GM19455 (cell line): ENCODE measurements around the gene PNPO.

Experiments used
- ATAC-seq: cut with Tn5 transposase; IDR thresholded peaks from one replicate; pipeline ENCODE4 v1.9.1; 2021; ENCODE audit not compliant: unreplicated experiment

PNPO gene

DNA sequence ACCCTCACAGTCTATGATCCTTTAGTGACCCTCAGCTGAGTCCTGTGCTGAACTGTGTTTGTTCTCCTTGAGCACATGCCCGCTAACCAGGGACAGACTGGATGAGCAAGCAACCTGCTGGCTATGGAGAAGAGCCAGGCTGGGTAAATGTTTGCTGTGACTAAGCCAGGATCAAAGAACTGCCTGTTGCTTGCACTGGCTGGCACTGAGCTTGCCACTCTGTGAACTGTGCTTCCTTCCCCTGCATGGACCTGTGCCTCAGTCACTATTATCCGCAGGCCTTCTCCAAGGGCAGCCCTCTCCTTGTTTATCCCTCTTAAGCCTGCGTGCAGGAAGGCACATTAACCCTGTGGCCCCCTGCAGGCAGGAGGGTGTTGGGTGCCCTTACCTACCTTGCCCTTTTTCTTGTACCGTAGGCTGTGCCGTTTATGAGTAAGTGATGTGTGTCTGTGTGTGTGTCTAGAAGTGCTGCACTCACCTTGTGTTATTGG lies 7.4 kb downstream of the PNPO start:
- no peak for ATAC-seq

DNA sequence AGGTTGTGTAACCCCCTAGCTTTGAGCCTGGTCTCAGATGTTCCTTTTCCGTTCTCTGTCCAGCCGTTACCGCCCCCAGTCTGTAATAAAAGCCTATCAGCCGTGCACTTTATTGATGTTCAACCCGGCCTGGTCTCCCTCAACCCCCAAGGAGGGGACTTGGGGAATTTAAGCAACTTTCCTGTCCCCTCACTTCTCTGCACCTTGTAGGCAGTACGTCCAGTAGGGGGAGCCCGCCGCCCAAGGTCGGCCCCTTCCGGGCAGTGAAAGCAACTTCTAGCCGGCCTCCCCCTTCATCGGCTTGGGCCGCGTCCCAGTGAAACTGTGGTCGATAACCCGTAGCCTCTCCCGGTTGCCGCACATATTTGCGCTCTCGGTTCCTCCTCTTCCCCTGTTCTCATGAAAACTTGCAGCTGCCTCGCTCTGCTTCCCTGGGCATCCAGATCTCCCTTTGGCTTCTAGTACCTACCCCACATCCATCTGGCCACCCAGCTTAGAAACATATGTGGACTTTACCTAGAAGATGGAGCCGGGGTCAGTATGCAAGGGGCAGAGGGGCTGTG lies 7.9 kb downstream of the PNPO start:
- peak; percentile 65 for ATAC-seq

DNA sequence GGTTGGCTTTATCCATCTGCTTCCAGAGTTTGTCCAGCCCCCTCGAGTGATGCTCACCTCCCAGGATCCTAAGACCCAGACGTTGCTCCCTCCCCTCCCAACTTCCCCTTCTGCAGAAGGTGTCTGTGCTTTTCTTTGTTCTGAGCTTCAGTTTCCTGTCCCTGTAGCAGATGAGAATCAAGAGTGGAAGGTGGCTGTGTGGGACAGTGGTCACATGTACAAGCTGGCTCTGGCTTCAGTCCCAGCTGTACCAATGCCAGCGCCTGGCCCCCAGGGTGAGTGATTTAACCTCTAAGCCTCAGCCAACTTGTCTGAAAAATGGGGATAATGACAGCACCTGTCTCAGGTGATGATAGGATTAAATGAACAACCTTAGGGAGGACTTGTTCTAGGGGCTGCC lies 8.6 kb downstream of the PNPO start:
- ATAC-seq: no peak

DNA sequence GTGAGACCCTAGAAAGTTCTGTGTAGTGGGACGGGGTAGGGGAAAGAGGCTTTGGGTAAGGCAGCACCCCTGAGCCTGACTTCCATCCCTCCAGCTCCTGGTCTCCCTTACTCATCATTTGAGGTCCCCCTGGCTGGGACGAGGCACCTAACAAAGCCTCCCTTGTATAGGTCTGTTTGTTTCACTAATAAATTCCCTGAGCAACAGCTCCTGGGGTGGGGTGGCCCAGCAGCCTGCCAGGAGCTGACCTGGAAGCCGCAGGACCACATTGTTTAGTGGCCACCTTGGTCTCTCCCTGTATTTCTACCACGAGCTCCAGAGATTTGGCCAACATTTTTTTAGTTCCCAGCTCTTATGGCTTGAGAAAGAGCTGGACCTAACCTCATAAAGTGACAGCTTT lies 9.1 kb downstream of the PNPO start:
- ATAC-seq: no peak

DNA sequence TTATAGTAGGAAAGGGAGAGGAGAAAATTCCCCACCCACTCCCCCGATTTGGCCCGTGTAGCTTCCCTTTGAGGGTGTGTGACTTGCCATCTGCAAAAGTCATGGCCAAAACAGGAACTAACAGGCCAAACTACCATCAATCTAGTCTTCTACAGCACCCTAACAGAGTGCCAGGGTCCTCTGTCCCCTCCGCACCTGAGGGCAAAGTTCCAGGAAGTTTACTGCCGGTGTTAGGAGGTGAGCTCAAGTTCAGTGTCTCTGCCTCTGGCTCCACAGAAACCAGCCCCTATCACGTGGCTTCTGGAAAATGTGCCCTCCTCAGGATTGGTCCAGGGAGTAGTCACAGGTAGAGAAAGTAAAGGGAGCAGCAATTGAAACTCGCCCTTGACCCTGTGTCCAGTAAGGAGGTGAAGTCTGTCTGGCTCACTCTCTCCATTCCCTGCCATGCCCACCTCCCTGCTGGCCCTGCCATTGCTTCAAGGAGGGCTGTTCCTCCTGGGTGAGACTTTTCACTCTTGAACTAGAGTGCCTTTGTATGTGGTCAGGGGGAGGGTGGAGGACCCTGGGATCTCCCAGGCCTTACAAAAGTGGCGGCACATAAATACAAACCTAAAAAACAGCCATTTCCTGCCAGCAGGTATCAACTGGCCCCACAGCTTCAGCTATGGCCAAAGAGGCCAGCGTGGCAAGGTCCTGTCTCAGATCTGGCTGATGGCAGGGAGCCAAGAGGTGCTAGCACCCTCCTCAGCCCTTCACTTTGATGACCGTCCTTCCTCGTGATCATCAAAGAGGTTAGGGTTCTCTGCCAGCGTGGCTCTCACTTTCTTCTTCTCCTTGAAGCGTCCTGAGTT lies 11.0 kb downstream of the PNPO start:
- no peak for ATAC-seq

DNA sequence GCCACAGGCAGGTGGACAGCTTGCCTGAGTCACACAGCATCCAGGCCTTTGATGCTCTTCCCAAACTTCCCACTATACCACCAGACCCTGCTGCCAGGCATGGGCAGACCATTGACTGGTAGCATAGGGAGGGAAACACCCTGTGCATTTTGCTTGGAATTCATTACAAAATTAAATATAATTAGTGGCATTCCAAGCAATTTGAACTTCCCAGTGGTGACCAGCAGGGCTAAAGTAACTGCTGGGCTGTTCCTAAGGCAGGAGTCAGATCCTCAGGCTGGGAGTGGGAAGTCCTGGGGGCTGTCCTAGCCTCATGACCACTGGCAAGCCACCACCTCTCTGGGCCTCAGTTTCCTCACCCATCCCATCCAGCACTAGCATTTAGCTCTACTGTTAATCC lies 12.5 kb downstream of the PNPO start:
- no peak for ATAC-seq

DNA sequence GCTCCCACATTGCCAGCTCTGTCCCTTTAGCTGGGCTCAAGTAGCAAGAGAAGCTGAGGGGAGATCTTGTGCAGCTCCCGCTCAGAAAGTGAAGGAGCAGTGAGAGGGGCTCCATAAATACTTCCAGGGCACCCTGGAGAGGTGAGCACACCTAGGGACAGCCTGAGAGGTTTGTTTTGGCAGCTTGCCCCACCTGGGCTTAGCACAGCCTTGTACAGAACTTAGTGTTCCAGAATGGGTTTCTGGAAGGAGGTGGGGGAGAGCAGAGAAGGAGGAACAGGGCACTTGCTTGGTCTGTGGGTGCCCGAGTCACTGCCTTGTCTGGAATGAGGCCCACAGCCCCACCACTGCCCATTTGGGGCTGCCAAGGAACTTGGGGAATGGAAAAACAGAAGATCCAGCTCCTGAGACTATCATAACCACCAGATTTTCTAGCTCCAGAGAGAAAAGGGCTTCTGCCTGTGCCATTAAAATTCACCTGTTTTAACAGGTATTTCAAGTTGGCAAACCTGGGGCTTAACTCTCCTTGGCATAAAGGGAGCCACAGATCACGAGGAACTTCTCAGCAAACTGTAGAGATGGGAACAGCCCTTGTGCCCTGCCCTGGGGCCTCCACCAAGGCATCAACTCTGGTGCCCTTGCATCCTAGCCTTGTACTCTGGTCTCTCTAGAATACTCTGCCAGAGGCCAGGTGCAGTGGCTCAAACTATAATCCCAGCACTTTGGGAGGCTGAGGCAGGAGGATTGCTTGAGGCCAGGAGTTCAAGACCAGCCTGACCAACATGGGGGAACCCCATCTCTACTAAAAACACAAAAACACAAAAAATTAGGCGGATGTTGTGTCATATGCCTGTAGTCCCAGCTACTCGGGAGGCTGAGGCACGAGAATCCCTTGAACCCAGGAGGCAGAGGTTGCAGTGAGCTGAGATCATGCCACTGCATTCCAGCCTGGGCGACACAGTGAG lies 14.4 kb downstream of the PNPO start:
- ATAC-seq: no peak

DNA sequence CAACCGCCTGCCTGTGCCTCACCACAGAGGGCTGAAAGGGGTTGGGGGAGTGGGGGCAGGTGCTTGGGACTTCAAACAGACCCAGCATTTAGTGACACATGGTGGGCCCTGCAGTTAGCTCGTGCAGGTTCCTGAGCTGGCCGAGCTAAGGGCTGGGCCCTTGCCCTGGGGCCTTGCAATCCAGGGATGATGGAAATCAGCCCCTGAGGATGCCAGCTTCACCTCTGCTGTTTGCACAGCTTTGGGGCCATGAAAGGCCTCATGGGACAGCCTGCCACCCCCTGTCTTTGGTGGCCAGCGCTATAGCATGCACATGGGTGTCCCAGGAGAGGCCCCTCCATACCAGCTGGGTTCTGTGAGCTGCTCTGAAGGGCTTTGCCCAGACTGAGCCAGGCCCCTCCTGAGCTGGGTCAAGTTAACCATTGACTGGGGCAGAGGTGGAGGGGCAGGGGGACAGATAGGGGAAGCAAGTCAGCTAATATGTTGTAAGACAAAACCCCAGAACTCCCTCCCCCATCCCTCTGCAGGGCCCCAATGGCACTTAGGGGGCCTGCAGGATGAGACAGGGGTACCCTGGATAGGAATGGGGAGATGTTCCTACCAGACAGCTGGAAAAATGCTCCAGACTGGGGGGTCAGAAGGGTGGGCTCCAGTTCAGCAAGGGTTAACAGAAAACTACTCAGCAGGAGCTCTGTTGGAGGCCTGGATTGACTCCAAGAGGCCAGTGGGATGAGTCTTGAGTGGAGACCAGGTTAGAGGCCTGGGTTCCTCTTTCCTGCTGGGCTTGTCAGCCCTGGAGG lies 15.6 kb downstream of the PNPO start:
- no peak for ATAC-seq

DNA sequence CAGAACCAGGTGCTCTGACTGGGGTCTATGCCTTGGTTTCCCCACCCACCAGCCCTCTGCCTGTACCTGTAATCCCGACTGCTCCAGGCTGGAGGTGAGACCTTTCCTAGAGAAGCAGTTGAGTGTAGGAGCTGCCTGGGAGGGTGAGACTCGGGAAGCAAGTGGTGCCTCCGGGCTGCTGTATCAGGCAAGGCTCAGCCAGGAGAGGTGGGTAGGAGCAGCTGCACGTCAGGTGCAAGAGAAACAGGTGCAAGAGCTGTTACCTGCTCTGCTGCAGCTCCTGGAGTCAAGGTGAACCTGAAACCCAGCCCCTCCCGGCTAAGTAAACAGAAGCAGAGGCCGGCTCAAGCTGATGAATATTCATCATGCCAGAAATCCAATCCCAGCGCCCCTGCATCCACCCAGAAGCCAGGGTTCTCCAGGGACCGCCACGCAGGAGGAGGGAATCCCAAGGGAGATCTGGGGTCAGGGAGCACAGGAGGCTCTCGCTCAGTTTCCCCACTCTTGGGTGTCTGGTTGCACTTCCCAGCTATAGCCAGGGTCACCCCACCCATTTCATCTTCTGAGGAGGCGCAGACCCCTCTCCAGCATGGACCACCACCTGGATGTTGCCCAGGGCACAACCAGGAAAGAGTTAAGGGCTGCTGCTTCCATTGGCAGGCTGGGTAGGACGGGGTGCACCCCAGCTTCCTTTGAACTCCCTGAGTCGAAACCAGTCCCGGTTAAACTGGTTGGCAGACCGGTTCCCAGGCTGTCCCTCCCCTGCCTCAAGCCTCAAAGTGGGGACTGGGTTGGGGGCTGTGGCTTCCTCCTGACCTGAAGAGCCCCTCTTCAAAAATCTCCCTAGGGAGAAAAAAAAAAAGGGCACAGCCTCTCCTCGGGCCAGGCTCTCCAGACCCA lies 16.5 kb downstream of the PNPO start, which contains the start of gene PRR15L:
Gene PRR15L, minus strand, starts transcription at position 293 of the 900 bp plus-strand sequence. CDS start 4,649 bp downstream, outside the sequence.
- no peak for ATAC-seq

DNA sequence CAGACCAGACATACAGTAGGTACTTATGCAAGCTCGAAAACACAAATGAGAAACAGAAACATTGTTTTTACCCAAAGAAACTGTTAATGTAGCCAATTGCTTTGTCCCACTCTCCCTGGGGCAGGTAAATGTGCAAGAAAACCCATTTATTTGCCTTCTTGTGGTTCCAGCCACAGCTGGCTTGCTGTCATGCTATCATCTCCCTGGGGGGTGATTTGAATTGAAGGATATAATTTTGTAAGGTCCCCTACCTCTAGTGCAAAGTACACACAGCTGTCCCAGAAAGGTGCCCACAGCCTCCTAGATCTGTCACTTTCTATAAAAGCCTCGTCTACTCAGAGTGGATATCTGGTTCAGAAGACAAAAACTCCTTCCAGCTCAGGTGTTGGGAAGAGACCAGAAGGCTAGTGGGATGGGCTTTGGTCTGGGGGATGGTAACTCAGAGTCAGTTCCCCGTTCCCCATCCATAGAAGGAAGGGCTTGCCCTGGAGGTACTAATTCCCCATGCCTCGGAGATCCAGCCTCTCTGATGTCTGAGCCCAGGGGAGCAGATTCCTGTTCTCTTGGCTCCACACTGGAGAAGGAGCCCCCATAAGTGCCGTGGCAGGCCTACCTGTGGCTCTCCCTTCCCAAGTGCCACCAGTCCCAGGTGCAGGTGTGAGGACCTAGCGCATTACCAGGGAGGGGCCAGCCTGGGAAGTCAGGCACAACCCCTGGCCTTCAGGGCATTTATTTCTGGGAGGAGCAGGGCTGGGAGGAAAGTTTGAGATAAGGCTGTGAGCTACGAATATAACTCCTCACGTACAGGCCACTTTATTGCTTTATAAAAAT lies 18.7 kb downstream of the PNPO start:
- ATAC-seq: no peak

DNA sequence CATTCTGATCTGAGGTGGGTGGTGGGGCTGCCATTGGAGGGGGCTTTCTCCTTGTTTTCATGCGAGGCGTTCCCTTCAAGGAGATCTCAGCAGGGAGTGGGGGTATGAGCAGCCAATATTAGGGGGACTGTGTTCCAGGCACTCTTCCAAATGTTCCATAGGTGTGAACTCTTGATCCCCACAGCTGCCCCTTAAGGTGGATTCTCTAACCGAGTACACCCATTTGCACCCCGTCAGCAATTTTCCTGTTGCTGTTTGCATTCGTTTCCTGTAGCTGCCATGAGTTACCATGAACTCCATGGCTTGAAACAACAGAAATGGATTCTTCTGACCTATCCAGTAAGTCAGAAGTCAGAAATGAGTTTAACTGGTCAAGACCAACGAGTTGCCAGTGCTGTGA lies 20.0 kb downstream of the PNPO start:
- ATAC-seq: no peak

DNA sequence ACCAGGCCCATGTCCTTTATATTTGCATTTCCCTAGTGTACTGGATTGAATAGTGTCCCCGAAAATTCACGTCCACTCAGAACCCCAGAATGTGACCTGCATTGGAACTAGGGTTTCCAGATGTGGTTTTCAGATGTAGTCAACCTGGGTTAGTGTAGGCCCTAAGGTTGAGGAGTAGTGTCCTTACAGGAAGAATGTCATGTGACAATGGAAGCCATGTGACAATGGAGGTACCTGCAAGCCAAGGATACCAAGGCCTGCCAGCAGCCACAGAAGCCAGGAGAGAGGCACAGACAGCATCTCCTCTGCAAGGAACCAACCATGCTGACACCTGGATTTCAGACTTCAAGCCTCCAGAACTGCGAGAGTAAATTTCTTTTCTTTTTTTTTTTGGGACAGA lies 21.5 kb downstream of the PNPO start:
- ATAC-seq: no peak

DNA sequence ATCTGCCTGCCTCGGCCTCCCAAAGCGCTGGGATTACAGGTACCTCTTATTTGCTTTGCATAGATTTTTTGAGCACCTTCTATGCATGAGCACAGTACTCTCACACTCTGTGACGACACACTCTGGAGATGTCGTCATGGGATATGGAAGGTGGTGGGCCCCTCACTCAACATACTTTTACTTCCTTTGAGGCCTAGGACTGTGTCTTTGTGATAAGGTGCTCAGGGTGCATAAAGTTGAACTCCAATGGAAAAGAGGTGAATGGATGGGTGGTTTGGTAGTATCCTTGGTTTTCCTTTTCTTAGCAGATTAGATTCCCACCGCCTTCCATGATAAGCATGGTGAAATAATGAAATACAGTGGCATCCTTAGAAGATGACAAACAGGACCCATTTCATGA lies 23.5 kb downstream of the PNPO start:
- ATAC-seq: no peak

DNA sequence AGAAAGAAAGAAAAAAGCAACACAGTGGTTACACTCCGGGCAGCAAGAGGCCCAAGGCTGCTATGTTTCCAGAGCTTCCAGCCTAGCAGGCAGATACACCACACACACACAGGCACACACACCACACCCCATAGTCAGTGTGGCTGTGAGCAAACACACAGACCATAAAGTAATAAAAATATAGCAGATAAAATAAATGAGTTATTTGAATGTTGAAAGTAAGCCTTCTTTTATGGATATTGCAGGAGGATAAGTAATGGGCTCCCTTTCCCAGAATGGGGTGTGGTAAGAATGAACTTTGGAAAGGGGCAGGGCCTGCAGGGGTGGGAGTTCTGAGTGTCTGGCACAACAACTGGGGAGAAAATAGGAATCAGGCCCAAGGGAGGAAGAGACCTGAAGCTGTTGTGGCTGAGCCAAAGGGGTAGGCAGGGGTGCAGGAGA lies 24.7 kb downstream of the PNPO start:
- no peak for ATAC-seq

DNA sequence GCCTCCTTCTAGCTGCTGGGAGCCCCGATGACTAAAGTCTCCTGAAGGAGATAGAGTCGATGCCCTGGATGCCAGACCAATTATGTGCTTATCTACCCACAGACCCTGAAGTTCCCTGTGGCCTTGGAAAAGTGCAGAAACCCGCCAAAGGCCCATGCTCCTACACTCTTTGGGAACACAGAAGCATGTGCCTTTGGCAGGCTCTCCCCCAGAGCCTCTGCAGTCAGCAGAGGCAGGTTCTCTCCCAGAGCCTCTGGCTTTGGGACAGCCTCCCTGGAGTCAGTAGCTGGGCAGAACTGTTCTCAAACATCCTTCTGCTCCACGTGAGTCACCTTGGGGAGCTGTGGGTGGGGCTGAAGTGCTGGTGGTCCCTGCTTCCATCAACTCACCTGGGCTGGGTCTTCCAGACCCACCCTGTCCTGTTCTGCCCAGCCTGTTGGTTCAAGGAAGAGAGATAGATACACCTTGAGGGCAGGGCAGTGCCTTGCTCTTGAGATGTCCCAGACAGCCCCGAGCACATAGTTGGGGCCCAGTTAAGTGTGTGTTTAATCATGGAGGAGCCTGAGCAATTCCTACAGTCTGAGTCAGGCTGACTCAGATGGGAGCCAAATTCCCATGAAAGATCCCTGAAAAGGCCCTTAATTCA lies 26.4 kb downstream of the PNPO start:
- no peak for ATAC-seq

DNA sequence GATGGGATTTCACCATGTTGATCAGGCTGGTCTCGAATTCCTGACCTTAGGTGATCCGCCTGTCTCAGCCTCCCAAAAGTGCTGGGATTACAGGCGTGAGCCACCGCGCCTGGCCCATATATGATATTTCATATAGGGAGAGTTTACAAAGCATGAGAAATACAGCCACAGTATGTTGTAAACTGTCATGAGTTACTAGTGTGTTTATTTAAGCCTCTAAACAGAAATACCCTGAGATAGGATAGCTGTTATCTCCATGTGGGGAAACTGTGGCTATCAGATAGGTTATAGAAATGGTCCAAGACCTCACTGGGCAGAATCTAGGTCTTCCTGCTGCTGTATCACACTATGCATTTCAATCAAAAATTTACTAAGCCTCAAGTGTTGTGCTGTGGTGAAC lies 27.5 kb downstream of the PNPO start:
- ATAC-seq: no peak

DNA sequence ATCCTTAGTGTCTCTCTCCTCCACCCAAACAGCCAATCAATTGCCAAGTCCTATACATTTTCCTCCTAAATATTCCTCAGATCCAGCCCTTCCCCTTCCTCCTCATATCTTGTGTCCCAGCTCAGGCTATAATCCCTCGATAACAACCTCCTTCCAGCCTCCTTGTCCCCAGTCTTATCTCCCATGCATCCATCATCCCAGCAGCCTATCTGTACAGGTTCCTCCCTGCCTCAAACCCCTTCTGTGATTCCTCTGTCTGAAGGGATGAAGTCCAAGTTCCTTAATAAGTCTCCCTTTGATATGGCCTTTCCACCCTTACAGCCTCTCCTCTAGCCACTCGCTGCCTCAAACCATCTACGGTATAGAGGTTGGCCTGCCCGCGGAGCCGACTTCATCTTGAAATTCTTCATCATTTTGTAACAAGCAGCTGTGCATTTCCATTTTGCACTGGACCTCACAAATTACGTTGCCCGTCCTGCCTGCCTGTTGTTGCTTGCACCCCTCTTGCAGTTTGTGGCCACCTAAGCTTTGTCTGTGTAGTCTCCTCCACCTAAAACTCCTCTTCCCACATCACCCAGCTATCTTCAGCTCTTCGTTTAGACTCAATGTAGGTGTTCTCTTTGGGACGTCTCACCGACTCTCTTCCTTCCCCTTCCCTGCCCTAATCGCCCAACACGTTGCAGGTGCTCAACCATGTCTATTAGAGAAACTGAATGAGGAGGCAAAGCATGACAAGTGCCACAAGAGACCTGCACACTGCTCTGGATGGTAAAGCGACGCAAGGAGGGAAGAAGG lies 28.8 kb downstream of the PNPO start:
- ATAC-seq: peak; percentile 6
